Ishikawa (cell line): ENCODE measurements around the gene ATRX.

Experiments
- EGR1 ChIP-seq: IDR thresholded peaks from 2 replicates; pipeline ENCODE4 v1.6.1; 2012
- EP300 ChIP-seq: IDR thresholded peaks from 2 replicates; pipeline ENCODE4 v1.6.1; 2012; ENCODE audit warnings: borderline replicate concordance
- TAF1 ChIP-seq: IDR thresholded peaks from 2 replicates; pipeline ENCODE4 v1.6.1; 2012; ENCODE audit warnings: low read depth, mild to moderate bottlenecking

GRCh38 chrX:77675986-77676385, 110.0 kb downstream of the ATRX start:
- TF ChIP-seq EGR1: no peak
- no peak for TF ChIP-seq EP300
- no peak for TF ChIP-seq TAF1
